Keratinocyte (primary cell): ENCODE data around the gene C16orf92. TPM values are rescaled to one million over a fixed set of nuclear protein-coding genes. Genes with fewer than 3 reads are reported as not detected.

Experiments used
- DNase-seq: peaks from one replicate; pipeline ENCODE4 v3.0.0-alpha.2; 2011; ENCODE audit warnings: low read depth, missing footprints, low spot score
- FAIRE-seq: peaks from 2 replicates; lab custom pipeline; 2011; peaks lifted over from hg19 to GRCh38; lab: Jason Lieb, UNC
- H2AFZ ChIP-seq: 2 replicates; pipeline ENCODE4 v1.6.0; 2012; ENCODE audit warnings: low read length, control low read depth, inconsistent platforms; ENCODE audit not compliant: control insufficient read depth
- H3K27ac ChIP-seq: 2 replicates; pipeline ENCODE4 v1.5.1; 2011; ENCODE audit warnings: low read length; ENCODE audit not compliant: control insufficient read depth, insufficient read depth
- H3K27me3 ChIP-seq: 3 replicates; pipeline ENCODE4 v1.6.0; 2011; ENCODE audit warnings: low read length; ENCODE audit not compliant: control insufficient read depth, insufficient read depth; ENCODE audit errors: extremely low read depth
- H3K36me3 ChIP-seq, 2 experiments: 2 replicates in 1 of 2; 3 replicates in 1 of 2; pipeline ENCODE4 v1.5.1; 2011; ENCODE audit warnings: low read length in 2 of 2, mild to moderate bottlenecking in 1 of 2; ENCODE audit not compliant: control insufficient read depth in 2 of 2, insufficient read depth in 2 of 2; ENCODE audit errors: extremely low read depth in 1 of 2
- H3K4me1 ChIP-seq: 3 replicates; pipeline ENCODE4 v1.5.1; 2011; ENCODE audit warnings: low read length; ENCODE audit not compliant: control insufficient read depth, insufficient read depth; ENCODE audit errors: extremely low read depth
- H3K4me2 ChIP-seq: 3 replicates; pipeline ENCODE4 v1.6.0; 2011; ENCODE audit warnings: low read depth, low read length; ENCODE audit not compliant: control insufficient read depth, insufficient read depth; ENCODE audit errors: extremely low read depth
- H3K4me3 ChIP-seq, 3 experiments: fragments of 200-600 bp in 1 of 3; sonication (generic) in 1 of 3; 2 replicates in 2 of 3; 3 replicates in 1 of 3; pipeline ENCODE4 v1.5.1; 2011 to 2016; ENCODE audit warnings: low read length in 3 of 3, mild to moderate bottlenecking in 3 of 3, control low read depth in 2 of 3, inconsistent platforms in 1 of 3, low read depth in 1 of 3, mixed read lengths in 1 of 3, mixed run types in 1 of 3, moderate library complexity in 1 of 3; ENCODE audit not compliant: control insufficient read depth in 2 of 3, insufficient read depth in 2 of 3; ENCODE audit errors: extremely low read depth in 1 of 3
- H3K79me2 ChIP-seq: 2 replicates; pipeline ENCODE4 v1.6.0; 2012; ENCODE audit warnings: low read length; ENCODE audit not compliant: control insufficient read depth, insufficient read depth
- H3K9ac ChIP-seq: 3 replicates; pipeline ENCODE4 v1.6.0; 2011; ENCODE audit warnings: low read length; ENCODE audit not compliant: control insufficient read depth, insufficient read depth; ENCODE audit errors: extremely low read depth
- H3K9me1 ChIP-seq: 3 replicates; pipeline ENCODE4 v1.6.0; 2011; ENCODE audit warnings: low read length; ENCODE audit not compliant: control insufficient read depth, insufficient read depth; ENCODE audit errors: extremely low read depth
- H3K9me3 ChIP-seq: 2 replicates; pipeline ENCODE4 v1.5.1; 2012; ENCODE audit warnings: low read depth, low read length; ENCODE audit not compliant: control insufficient read depth
- H4K20me1 ChIP-seq: 3 replicates; pipeline ENCODE4 v1.6.0; 2011; ENCODE audit warnings: low read length; ENCODE audit not compliant: control insufficient read depth, insufficient read depth; ENCODE audit errors: extremely low read depth
- EZH2 ChIP-seq: IDR thresholded peaks from one replicate; pipeline ENCODE4 v1.6.1; 2012; ENCODE audit warnings: inconsistent platforms, mild to moderate bottlenecking, low read length, moderate library complexity
- dilution Hi-C: fragments of 300-500 bp; cut with MboI; formaldehyde crosslinking; loops from one replicate; pipeline ENCODE4 v1.7.0; 2020; ENCODE audit warnings: low sequenced_read_pairs; ENCODE audit not compliant: extremely low pct_ligation_motif_present
- polyA plus RNA-seq, 5 experiments: library from polyadenylated mRNA; depleted of rRNA in 3 of 5; stranded (reverse) in 3 of 5; stranded (forward) in 1 of 5; unstranded in 1 of 5; fragments of >200 nt; gene quantifications; 1 replicate in 1 of 5; 2 replicates in 3 of 5; 3 replicates in 1 of 5; pipeline versions ENCODE4 v1.2.1 to v1.2.3, GENCODE V29; 2011 to 2012; ENCODE audit warnings: missing spikeins in 2 of 5, low read depth in 1 of 5, low replicate concordance in 1 of 5
- TF ChIP-seq, protein P1 (sequence below), 3 experiments: IDR thresholded peaks in 1 of 3; conservative IDR thresholded peaks in 1 of 3; optimal IDR thresholded peaks in 1 of 3; 2 replicates in 2 of 3; 3 replicates in 1 of 3; pipeline versions ENCODE3 to v1.5.1; 2011; ENCODE audit warnings: low read length in 3 of 3, mild to moderate bottlenecking in 3 of 3, moderate library complexity in 2 of 3, control low read depth in 1 of 3, inconsistent platforms in 1 of 3; ENCODE audit not compliant: insufficient read depth in 2 of 3; ENCODE audit errors: extremely low read depth in 1 of 3

The C16orf92 gene
- polyA plus RNA-seq, 1 donor (not counting 4 experiments of a cell fraction or from before 2014, with no cell fraction given): not detected

DNA sequence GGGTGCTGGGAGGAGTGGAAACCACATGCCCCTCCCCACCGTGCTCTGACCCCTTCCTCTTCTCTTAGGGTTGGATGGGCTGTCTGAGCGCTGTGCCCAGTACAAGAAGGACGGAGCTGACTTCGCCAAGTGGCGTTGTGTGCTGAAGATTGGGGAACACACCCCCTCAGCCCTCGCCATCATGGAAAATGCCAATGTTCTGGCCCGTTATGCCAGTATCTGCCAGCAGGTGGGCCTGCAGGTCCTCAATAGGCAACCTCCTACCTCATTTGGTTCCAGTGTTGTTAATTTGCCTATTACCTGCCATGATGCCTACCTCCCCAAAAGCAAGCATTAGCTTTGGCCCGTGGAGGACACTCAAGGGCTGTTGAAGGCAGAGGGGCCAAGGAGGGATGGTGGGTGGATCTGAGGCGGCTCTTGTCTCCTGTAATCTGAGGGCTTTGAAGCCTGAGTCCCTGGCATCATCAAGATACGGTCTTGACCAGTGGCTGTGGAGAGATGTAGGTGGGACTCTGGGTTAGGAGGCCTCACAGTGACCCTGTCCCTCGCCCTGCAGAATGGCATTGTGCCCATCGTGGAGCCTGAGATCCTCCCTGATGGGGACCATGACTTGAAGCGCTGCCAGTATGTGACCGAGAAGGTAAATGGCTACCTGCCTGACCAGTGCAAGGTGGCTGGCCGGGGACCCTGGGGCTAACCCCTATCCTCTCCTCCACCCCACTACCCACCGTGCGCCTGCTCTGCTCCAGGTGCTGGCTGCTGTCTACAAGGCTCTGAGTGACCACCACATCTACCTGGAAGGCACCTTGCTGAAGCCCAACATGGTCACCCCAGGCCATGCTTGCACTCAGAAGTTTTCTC is 46.0 kb downstream of the C16orf92 start:
- peaks cover 30% of the 10 kb centered on the region for H3K4me1 ChIP-seq
- H3K9ac ChIP-seq: no peak overlapping the region
- dilution Hi-C loops: no loop called here
- FAIRE-seq (no peak), DNase-seq (no peak)
- no peaks in the 10 kb centered on the region for H3K9me3 ChIP-seq
- no peak overlapping the region for H3K27ac ChIP-seq
- no peak overlapping the region for H3K4me3 ChIP-seq
- H4K20me1 ChIP-seq: peaks cover 40% of the 10 kb centered on the region
- no peak overlapping the region for H3K4me2 ChIP-seq
- H3K79me2 ChIP-seq: peaks cover 50% of the 10 kb centered on the region
- no peak for TF ChIP-seq EZH2
- TF ChIP-seq, protein P1, sequence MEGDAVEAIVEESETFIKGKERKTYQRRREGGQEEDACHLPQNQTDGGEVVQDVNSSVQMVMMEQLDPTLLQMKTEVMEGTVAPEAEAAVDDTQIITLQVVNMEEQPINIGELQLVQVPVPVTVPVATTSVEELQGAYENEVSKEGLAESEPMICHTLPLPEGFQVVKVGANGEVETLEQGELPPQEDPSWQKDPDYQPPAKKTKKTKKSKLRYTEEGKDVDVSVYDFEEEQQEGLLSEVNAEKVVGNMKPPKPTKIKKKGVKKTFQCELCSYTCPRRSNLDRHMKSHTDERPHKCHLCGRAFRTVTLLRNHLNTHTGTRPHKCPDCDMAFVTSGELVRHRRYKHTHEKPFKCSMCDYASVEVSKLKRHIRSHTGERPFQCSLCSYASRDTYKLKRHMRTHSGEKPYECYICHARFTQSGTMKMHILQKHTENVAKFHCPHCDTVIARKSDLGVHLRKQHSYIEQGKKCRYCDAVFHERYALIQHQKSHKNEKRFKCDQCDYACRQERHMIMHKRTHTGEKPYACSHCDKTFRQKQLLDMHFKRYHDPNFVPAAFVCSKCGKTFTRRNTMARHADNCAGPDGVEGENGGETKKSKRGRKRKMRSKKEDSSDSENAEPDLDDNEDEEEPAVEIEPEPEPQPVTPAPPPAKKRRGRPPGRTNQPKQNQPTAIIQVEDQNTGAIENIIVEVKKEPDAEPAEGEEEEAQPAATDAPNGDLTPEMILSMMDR (optimal IDR thresholded peaks at IDR 0.05 in 1 of 3, IDR thresholded peaks at IDR 0.05 in 1 of 3, conservative IDR thresholded peaks at IDR 0.05 in 1 of 3; ENCODE audit: extremely low read depth in 1 of 3, insufficient read depth in 2 of 3, low read length in 3 of 3): peak; percentile 67 to 87 (median 69)
- no peaks in the 10 kb centered on the region for H3K9me1 ChIP-seq
- peaks cover 42 to 50% of the 10 kb centered on the region in 2 experiments for H3K36me3 ChIP-seq
- H2AFZ ChIP-seq: no peak overlapping the region
- H3K27me3 ChIP-seq: no peaks in the 10 kb centered on the region

DNA sequence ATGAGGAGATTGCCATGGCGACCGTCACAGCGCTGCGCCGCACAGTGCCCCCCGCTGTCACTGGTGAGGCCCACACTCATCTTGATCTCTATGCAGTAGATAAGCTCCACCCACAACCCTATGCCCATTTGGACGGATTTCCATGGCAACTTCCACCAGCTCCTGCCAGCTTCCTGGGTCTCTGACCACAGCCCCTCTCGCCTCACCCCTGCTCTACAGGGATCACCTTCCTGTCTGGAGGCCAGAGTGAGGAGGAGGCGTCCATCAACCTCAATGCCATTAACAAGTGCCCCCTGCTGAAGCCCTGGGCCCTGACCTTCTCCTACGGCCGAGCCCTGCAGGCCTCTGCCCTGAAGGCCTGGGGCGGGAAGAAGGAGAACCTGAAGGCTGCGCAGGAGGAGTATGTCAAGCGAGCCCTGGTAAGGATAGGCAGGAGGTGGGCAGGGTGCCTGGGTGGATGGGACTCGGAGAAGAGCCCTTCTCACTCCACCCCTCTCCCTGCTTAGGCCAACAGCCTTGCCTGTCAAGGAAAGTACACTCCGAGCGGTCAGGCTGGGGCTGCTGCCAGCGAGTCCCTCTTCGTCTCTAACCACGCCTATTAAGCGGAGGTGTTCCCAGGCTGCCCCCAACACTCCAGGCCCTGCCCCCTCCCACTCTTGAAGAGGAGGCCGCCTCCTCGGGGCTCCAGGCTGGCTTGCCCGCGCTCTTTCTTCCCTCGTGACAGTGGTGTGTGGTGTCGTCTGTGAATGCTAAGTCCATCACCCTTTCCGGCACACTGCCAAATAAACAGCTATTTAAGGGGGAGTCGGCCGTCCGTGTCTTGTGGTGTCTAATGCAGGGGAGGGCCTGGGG is 46.8 kb downstream of the C16orf92 start:
- Histone ChIP-seq H3K9me1 (no peaks in the 10 kb centered on the region), H3K4me3 (no peak overlapping the region), H3K9ac (no peak overlapping the region), H4K20me1 (peaks cover 40% of the 10 kb centered on the region), H3K36me3 (peaks cover 42 to 50% of the 10 kb centered on the region in 2 experiments), H3K4me2 (no peak overlapping the region), H3K27me3 (no peaks in the 10 kb centered on the region), H3K79me2 (peaks cover 48% of the 10 kb centered on the region), H3K9me3 (no peaks in the 10 kb centered on the region), H3K27ac (no peak overlapping the region), H2AFZ (no peak overlapping the region), H3K4me1 (peaks cover 25% of the 10 kb centered on the region)
- TF ChIP-seq EZH2: no peak
- TF ChIP-seq, protein P1 (optimal IDR thresholded peaks at IDR 0.05 in 1 of 3, IDR thresholded peaks at IDR 0.05 in 1 of 3, conservative IDR thresholded peaks at IDR 0.05 in 1 of 3; ENCODE audit: extremely low read depth in 1 of 3, insufficient read depth in 2 of 3, low read length in 3 of 3): no peak
- DNase-seq (no peak), FAIRE-seq (no peak)
- dilution Hi-C loops: no loop called here
